Heart left ventricle (tissue), 13 donors: ENCODE results near the gene IL36A.

Experiments
- POLR2A ChIP-seq, 2 donors: fragments of 450-650 bp; IDR thresholded peaks; one replicate each; pipeline ENCODE4 v1.6.1; 2017; ENCODE audit warnings: antibody characterized with exemption in 2 of 2, mild to moderate bottlenecking in 2 of 2, moderate library complexity in 2 of 2
- TF ChIP-seq, protein P1 (sequence below), 12 donors: fragments of 200-600 bp; sonication (generic) in 4 of 12; IDR thresholded peaks; one replicate each; pipeline versions ENCODE4 v1.5.0 to v1.8.0; 2018 to 2022; ENCODE audit warnings: antibody characterized with exemption in 12 of 12, mild to moderate bottlenecking in 5 of 12
- donor health status: ischemic (EF 13 %, LVEDD 7.1; RV severe dilation, severe dysfunction).
- donor health status: DM: no; HTN: yes; CAD: no.
- donor health status: DM: no; HTN: no; CAD: no.
- donor health status: ischemic (EF 25% LVEDD 6.9; RV normal size, moderate dysfunction).
- donor health status: ischemic (EF 25% LVEDD 5.7; RV mildly dilated, moderate dysfunction).
- donor health status: ischemic (EF 35%, LVEDD 5.7; RV mildly dilated, moderate dysfunction).
- donor health status: nonischemic (EF 11% LVEDD 7.7; RV severe dilation, severe dysfunction).
- donor health status: DM: yes; HTN: yes; CAD: no.
- donor health status: PGD.
- donor health status: ischemic (EF 29% LVEDD 5.4; RV normal size, mild dysfunction).
- donor health status: nonischemic (EF 23%, LVEDD 6.1; RV moderate dilation, normal function).

DNA sequence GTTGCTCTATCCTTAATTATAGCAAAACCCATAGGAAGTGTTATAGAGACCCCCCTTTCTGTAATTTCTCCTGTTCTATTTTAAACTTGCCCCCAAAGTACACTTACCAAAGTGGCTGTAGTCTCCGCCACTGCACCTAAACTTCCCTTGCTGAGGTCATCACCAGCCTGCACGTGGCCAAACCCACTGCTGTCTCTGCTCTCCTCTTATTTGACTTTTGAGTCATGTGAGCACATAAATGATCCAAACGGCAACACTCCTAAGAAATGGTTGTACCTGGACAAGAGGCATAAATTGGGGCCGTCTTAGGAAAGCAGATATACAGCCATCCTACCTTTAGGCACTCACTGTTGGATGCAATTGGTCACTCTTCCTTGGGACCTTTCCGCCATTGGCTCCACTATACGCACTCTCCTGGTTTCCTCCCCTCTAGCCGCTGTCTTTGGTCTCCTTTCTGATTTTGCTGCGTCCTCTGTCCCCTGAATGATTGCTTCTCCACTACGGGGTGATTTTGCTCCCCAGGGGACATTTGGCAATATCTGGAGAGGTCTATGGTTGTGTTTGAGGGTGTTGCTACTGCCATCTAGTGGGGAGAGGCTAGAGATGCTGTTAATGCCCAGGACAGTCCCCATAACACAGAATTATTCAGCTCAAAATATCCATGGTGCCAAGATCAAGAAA, 46.7 kb upstream of the IL36A start:
- TF ChIP-seq, protein P1, sequence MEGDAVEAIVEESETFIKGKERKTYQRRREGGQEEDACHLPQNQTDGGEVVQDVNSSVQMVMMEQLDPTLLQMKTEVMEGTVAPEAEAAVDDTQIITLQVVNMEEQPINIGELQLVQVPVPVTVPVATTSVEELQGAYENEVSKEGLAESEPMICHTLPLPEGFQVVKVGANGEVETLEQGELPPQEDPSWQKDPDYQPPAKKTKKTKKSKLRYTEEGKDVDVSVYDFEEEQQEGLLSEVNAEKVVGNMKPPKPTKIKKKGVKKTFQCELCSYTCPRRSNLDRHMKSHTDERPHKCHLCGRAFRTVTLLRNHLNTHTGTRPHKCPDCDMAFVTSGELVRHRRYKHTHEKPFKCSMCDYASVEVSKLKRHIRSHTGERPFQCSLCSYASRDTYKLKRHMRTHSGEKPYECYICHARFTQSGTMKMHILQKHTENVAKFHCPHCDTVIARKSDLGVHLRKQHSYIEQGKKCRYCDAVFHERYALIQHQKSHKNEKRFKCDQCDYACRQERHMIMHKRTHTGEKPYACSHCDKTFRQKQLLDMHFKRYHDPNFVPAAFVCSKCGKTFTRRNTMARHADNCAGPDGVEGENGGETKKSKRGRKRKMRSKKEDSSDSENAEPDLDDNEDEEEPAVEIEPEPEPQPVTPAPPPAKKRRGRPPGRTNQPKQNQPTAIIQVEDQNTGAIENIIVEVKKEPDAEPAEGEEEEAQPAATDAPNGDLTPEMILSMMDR (IDR thresholded peaks at IDR 0.05) = peak; percentile 54 to 81 (median 72)
- no peak for TF ChIP-seq POLR2A (IDR thresholded peaks at IDR 0.05)
